ENCODE results near the gene MMP24OS. TPM values are rescaled to one million over a fixed set of nuclear protein-coding genes. Genes with fewer than 3 reads are reported as not detected.
A peak's percentile ranks its signal among the peaks of the same experiment; 100 is the strongest.

MMP24OS gene
- total RNA-seq, 4 donors from 2014 or later: 22.7 to 47.6 (median 25.4) TPM

- WGBS, 2 donors: 44 to 45% methylated on average over 12 to 13 of the region's 13 CpGs
- intact Hi-C loops (cut with DNase I; ENCODE audit: low total_unique reads): no loop called here
- DNase-seq (ENCODE audit: low spot score in 2 of 2): peak; percentile 83 to 94
These were observed 30.0 kb upstream of the MMP24OS start for GRCh38 chr20:35307666-35308653.

GRCh38 chr20:35306931-35307517, 29.1 kb upstream of the MMP24OS start:
- no peak overlapping the region for H3K4me3 ChIP-seq (ENCODE audit: low read depth, poor library complexity, severe bottlenecking)
- WGBS, 2 donors: 46 to 47% methylated on average over 4 of the region's 4 CpGs
- DNase-seq (ENCODE audit: low spot score in 2 of 2): peak in 1 of 2 donors; percentile 62
- intact Hi-C loops (cut with DNase I; ENCODE audit: low total_unique reads): no loop called here
- TF ChIP-seq CTCF (IDR thresholded peaks at IDR 0.05): no peak
- no peak for TF ChIP-seq POLR2A (IDR thresholded peaks at IDR 0.05)

More at GRCh38 chr20:35307666-35308653, 30.0 kb upstream of the MMP24OS start:
- no peak overlapping the region for H3K4me3 ChIP-seq (ENCODE audit: low read depth, poor library complexity, severe bottlenecking)
- TF ChIP-seq CTCF (IDR thresholded peaks at IDR 0.05) (no peak), POLR2A (IDR thresholded peaks at IDR 0.05) (no peak)

- WGBS, 2 donors: 55 to 57% methylated on average over 12 of the region's 12 CpGs
- intact Hi-C loops (cut with DNase I; ENCODE audit: low total_unique reads): no loop called here
- TF ChIP-seq POLR2A (IDR thresholded peaks at IDR 0.05) (no peak), CTCF (IDR thresholded peaks at IDR 0.05) (no peak)
- peak; percentile 86 to 91 for DNase-seq (ENCODE audit: low spot score in 2 of 2)
- no peak overlapping the region for H3K4me3 ChIP-seq (ENCODE audit: low read depth, poor library complexity, severe bottlenecking)
These were observed 28.0 kb upstream of the MMP24OS start for GRCh38 chr20:35305682-35306556.

- no peak for DNase-seq (ENCODE audit: low spot score in 2 of 2)
- intact Hi-C loops (cut with DNase I; ENCODE audit: low total_unique reads): no loop called here
- no peak for TF ChIP-seq CTCF (IDR thresholded peaks at IDR 0.05)
- no peak overlapping the region for H3K4me3 ChIP-seq (ENCODE audit: low read depth, poor library complexity, severe bottlenecking)
- WGBS, 2 donors: 77 to 88% methylated on average over 6 of the region's 6 CpGs
These were observed 27.0 kb upstream of the MMP24OS start for GRCh38 chr20:35304956-35305355.

GRCh38 chr20:35303735-35304491, 26.0 kb upstream of the MMP24OS start:
- WGBS, 2 donors: 22 to 24% methylated on average over 17 to 18 of the region's 18 CpGs
- DNase-seq (ENCODE audit: low spot score in 2 of 2): peak; percentile 86 to 97
- intact Hi-C loops (cut with DNase I; ENCODE audit: low total_unique reads): no loop called here
- H3K4me3 ChIP-seq (ENCODE audit: low read depth, poor library complexity, severe bottlenecking): no peak overlapping the region
- TF ChIP-seq CTCF (IDR thresholded peaks at IDR 0.05): peak in 1 of 3 donors; percentile 80
- no peak for TF ChIP-seq POLR2A (IDR thresholded peaks at IDR 0.05)

Measured in lower leg skin (tissue), 4 donors.